ENCODE data around the gene BNC2.

DNA sequence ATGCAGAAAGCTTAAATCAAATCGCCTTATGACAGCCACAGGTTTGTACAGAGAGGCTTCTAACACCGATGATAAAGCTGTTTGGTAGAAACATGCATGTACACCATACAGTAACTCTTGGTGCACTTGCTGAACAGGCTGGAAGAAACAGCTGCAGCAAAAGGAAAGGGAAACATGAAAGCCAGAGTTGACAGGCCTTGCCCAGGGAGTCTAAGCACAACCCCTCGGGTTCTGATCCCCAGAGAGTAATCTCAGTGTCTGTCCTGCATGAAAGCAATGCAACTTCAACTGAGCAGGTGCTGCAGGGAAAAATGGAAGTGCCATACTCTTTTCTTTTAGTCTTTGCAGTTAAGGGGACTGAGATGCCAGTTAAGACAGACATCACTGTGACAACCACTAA, 419.9 kb downstream of the BNC2 start:
- TF ChIP-seq GATA2 (IDR thresholded peaks at IDR 0.05; ENCODE audit: low read depth, low read length) (no peak), GATA3 (IDR thresholded peaks at IDR 0.05; ENCODE audit: low read depth, low read length) (no peak)
